GM12878 (cell line): ENCODE results near the gene ZNF526. TPM values are rescaled to one million over a fixed set of nuclear protein-coding genes. Genes with fewer than 3 reads are reported as not detected.

Source experiments
- ATAC-seq: fragments of 200-7000 bp; cut with Tn5 transposase; 3 replicates; pipeline ENCODE4 v1.9.1; 2020; ENCODE audit warnings: mild to moderate bottlenecking, moderate library complexity
- BruUV-seq: library from RNA; stranded (reverse); fragments of 400-500 nt; replicated peaks from 2 replicates; lab custom pipeline; 2021; lab: Mats Ljungman, UMichigan
- CTCF ChIA-PET: fragments of 300-600 bp; sonication (Branson Sonifier 250); formaldehyde crosslinking; extraction: SDS; loops from one replicate; lab custom pipeline; 2021; ENCODE audit warnings: inconsistent platforms; lab: Yijun Ruan, JAX
- POLR2A ChIA-PET: fragments of 350-600 bp; formaldehyde crosslinking; extraction: SDS; loops from one replicate; lab custom pipeline; 2021; ENCODE audit warnings: inconsistent platforms; lab: Charles Lee
- RAD21 ChIA-PET: fragments of 300-600 bp; sonication (Branson Sonifier 250); formaldehyde crosslinking; loops from one replicate; lab custom pipeline; 2023; ENCODE audit warnings: antibody characterized with exemption; ENCODE audit not compliant: unreplicated experiment; lab: Charles Lee
- SMC1A ChIA-PET: fragments of 300-600 bp; sonication (Branson Sonifier 250); formaldehyde crosslinking; loops from one replicate; lab custom pipeline; 2023; ENCODE audit not compliant: unreplicated experiment, uncharacterized antibody; lab: Charles Lee
- DNase-seq: peaks from one replicate; pipeline ENCODE4 v3.0.0-alpha.2; 2011; ENCODE audit warnings: low read depth, low spot score
- FAIRE-seq: peaks from 3 replicates; lab custom pipeline; 2011; peaks lifted over from hg19 to GRCh38; lab: Jason Lieb, UNC
- H2AFZ ChIP-seq: 2 replicates; pipeline ENCODE4 v1.6.0; 2011; ENCODE audit warnings: low read depth, low read length, control low read depth; ENCODE audit not compliant: control insufficient read depth
- H3K27ac ChIP-seq: 2 replicates; pipeline ENCODE4 v1.5.1; 2011; ENCODE audit warnings: control low read depth; ENCODE audit not compliant: control insufficient read depth, insufficient read depth
- H3K27me3 ChIP-seq, 2 experiments: replicated peaks in 1 of 2; 2 replicates each; pipeline versions ENCODE4 v1.6.0 to v1.6.1; 2011; ENCODE audit warnings: low read length in 1 of 2; ENCODE audit not compliant: control insufficient read depth in 2 of 2, insufficient read depth in 2 of 2
- H3K36me3 ChIP-seq, 2 experiments: 2 replicates each; pipeline ENCODE4 v1.5.1; 2011; ENCODE audit warnings: low read length in 1 of 2; ENCODE audit not compliant: control insufficient read depth in 2 of 2, insufficient read depth in 2 of 2
- H3K4me1 ChIP-seq: 2 replicates; pipeline ENCODE4 v1.6.1; 2011; ENCODE audit warnings: mild to moderate bottlenecking, low read length, moderate library complexity, mixed read lengths; ENCODE audit not compliant: control insufficient read depth, insufficient read depth
- H3K4me2 ChIP-seq: 2 replicates; pipeline ENCODE4 v1.6.0; 2011; ENCODE audit warnings: control low read depth; ENCODE audit not compliant: control insufficient read depth, insufficient read depth
- H3K4me3 ChIP-seq: fragments of 200-600 bp; sonication (generic); 2 replicates; pipeline ENCODE4 v1.5.1; 2016
- H3K79me2 ChIP-seq: 2 replicates; pipeline ENCODE4 v1.6.0; 2011; ENCODE audit warnings: low read length; ENCODE audit not compliant: control insufficient read depth, insufficient read depth
- H3K9ac ChIP-seq: 2 replicates; pipeline ENCODE4 v1.8.0; 2011; ENCODE audit warnings: low read length, control low read depth, mixed read lengths; ENCODE audit not compliant: control insufficient read depth, insufficient read depth
- H3K9me3 ChIP-seq: replicated peaks from 3 replicates; pipeline ENCODE4 v1.5.1; 2011; ENCODE audit warnings: mild to moderate bottlenecking, low read length; ENCODE audit not compliant: control insufficient read depth, insufficient read depth
- H4K20me1 ChIP-seq: 2 replicates; pipeline ENCODE4 v1.6.0; 2011; ENCODE audit not compliant: control insufficient read depth, insufficient read depth
- ASH2L ChIP-seq: fragments of 300-600, 200-600 bp; sonication (generic); IDR thresholded peaks from 2 replicates; pipeline ENCODE4 v1.6.1; 2017; ENCODE audit warnings: low read depth, mild to moderate bottlenecking, borderline replicate concordance
- CHD1 ChIP-seq: IDR thresholded peaks from 2 replicates; pipeline ENCODE4 v1.6.1; 2012; ENCODE audit warnings: low read depth, low read length, improper control_type of control experiment
- ESRRA ChIP-seq: IDR thresholded peaks from 2 replicates; pipeline ENCODE4 v1.6.1; 2012; ENCODE audit warnings: mild to moderate bottlenecking, low read length, improper control_type of control experiment
- PKNOX1 ChIP-seq: fragments of 450-650 bp; IDR thresholded peaks from 2 replicates; pipeline ENCODE4 v1.6.1; 2016; ENCODE audit warnings: mild to moderate bottlenecking
- RELA ChIP-seq: fragments of 450-650 bp; IDR thresholded peaks from 2 replicates; pipeline ENCODE4 v1.8.0; 2014; ENCODE audit warnings: borderline replicate concordance; ENCODE audit not compliant: partially characterized antibody
- REST ChIP-seq: IDR thresholded peaks from 2 replicates; pipeline ENCODE4 v1.6.1; 2012; ENCODE audit warnings: mild to moderate bottlenecking, low read depth, low read length
- SREBF2 ChIP-seq: IDR thresholded peaks from 2 replicates; pipeline ENCODE4 v1.6.1; 2012; ENCODE audit warnings: mild to moderate bottlenecking, low read length
- SUZ12 ChIP-seq: fragments of 200-600 bp; sonication (generic); IDR thresholded peaks from one replicate; pipeline ENCODE4 v1.6.1; 2018; ENCODE audit warnings: antibody characterized with exemption, mild to moderate bottlenecking; ENCODE audit not compliant: unreplicated experiment
- WRNIP1 ChIP-seq: IDR thresholded peaks from 2 replicates; pipeline ENCODE4 v1.6.1; 2011; ENCODE audit warnings: low read depth, low read length, improper control_type of control experiment, borderline replicate concordance
- ZBTB33 ChIP-seq: fragments of 450-650 bp; IDR thresholded peaks from 2 replicates; pipeline ENCODE4 v1.6.1; 2017; ENCODE audit warnings: mild to moderate bottlenecking
- ZNF274 ChIP-seq: IDR thresholded peaks from one replicate; pipeline ENCODE4 v1.8.0; 2011; ENCODE audit not compliant: insufficient read length, insufficient read depth
- WGBS: methylation state at CpG from one replicate; pipeline ENCODE4 v1.1.6; 2016; ENCODE audit warnings: low lambda C conversion rate; ENCODE audit not compliant: insufficient replicate concordance, insufficient coverage; ENCODE audit errors: missing lambda C conversion rate; 5-methylcytosine and 5-hydroxymethylcytosine counted together
- in situ Hi-C: fragments of 300-500 bp; cut with MboI; formaldehyde crosslinking; loops from 9 replicates; pipeline ENCODE4 v1.14.3; 2018; ENCODE audit warnings: mixed read lengths
- intact Hi-C: fragments of 100-400 bp; cut with micrococcal nuclease; formaldehyde crosslinking; loops from one replicate; pipeline ENCODE4 v1.14.2; 2022; ENCODE audit not compliant: unreplicated experiment
- polyA plus RNA-seq, 11 experiments: library from polyadenylated mRNA; depleted of rRNA in 4 of 11; unstranded in 6 of 11; stranded (reverse) in 5 of 11; fragments of >200 nt; fragmentation: Nextera tagmentation in 4 of 11; fragmentation: Illumina TruSeq in 1 of 11; extraction: Ambion mirVana in 4 of 11; extraction: Trizol in 1 of 11; gene quantifications; 1 replicate in 1 of 11; 2 replicates in 10 of 11; pipeline versions ENCODE4 v1.2.1 to v1.2.3, GENCODE V29; 2011 to 2016; ENCODE audit warnings: inconsistent platforms in 2 of 11, missing spikeins in 2 of 11, low read depth in 1 of 11
- total RNA-seq, 4 experiments: library from RNA; depleted of rRNA in 3 of 4; stranded (reverse); fragments of >200 nt in 3 of 4; fragmentation: Illumina TruSeq in 1 of 4; extraction: Trizol in 1 of 4; gene quantifications; 2 replicates each; pipeline versions ENCODE4 v1.2.1 to v1.2.3, GENCODE V29; 2013 to 2021
- TF ChIP-seq, protein P1 (sequence below): fragments of 450-650 bp; IDR thresholded peaks from 2 replicates; pipeline ENCODE4 v1.6.1; 2017; ENCODE audit warnings: low read depth, mild to moderate bottlenecking, moderate library complexity
- TF ChIP-seq, protein P2 (sequence below): IDR thresholded peaks from 2 replicates; pipeline ENCODE4 v1.6.1; 2012; ENCODE audit warnings: low read length, inconsistent platforms

ZNF526 gene
- total and polyA plus RNA-seq, 10 of the 15 experiments (the other 5 are each of a cell fraction or from before 2014, with no cell fraction given): 1.8 to 18.3 (median 5.5) TPM

GRCh38 chr19:42193294-42193693 lies 26.8 kb upstream of the ZNF526 start:
- 43% methylated on average over 1 of the region's 1 CpG for WGBS
- RAD21 ChIA-PET: interaction anchor here (0.6 kb wide), 1 partner anchor 1563 kb away, joined by 3 read pairs; no protein-coding TSS in a partner anchor
- Histone ChIP-seq H3K27ac (no peak overlapping the region), H3K79me2 (no peaks in the 10 kb centered on the region), H4K20me1 (no peaks in the 10 kb centered on the region), H3K9me3 (no peaks in the 10 kb centered on the region; the same call in 2 of the 3 replicates), H3K4me2 (no peak overlapping the region), H3K4me1 (peaks cover 11% of the 10 kb centered on the region), H2AFZ (no peak overlapping the region), H3K36me3 (peaks cover 0 to 7% of the 10 kb centered on the region in 2 experiments; a peak in 3 of 4 replicates), H3K9ac (no peak overlapping the region), H3K27me3 (no peaks in the 10 kb centered on the region), H3K4me3 (no peak overlapping the region)
- FAIRE-seq: no peak
- intact Hi-C loops: no loop called here
- CTCF ChIA-PET: no interaction called here
- no peak for DNase-seq
- SMC1A ChIA-PET: interaction anchor here (0.6 kb wide), 1 partner anchor 62 kb away, joined by 3 read pairs; no protein-coding TSS in a partner anchor
- no peak for ATAC-seq
- in situ Hi-C loops: no loop called here
- BruUV-seq: no TSS peak
- no peak for TF ChIP-seq WRNIP1
- no peak for TF ChIP-seq REST
- no peak for TF ChIP-seq CHD1
- TF ChIP-seq, protein P1, sequence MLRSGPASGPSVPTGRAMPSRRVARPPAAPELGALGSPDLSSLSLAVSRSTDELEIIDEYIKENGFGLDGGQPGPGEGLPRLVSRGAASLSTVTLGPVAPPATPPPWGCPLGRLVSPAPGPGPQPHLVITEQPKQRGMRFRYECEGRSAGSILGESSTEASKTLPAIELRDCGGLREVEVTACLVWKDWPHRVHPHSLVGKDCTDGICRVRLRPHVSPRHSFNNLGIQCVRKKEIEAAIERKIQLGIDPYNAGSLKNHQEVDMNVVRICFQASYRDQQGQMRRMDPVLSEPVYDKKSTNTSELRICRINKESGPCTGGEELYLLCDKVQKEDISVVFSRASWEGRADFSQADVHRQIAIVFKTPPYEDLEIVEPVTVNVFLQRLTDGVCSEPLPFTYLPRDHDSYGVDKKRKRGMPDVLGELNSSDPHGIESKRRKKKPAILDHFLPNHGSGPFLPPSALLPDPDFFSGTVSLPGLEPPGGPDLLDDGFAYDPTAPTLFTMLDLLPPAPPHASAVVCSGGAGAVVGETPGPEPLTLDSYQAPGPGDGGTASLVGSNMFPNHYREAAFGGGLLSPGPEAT: no peak
- TF ChIP-seq, protein P2, sequence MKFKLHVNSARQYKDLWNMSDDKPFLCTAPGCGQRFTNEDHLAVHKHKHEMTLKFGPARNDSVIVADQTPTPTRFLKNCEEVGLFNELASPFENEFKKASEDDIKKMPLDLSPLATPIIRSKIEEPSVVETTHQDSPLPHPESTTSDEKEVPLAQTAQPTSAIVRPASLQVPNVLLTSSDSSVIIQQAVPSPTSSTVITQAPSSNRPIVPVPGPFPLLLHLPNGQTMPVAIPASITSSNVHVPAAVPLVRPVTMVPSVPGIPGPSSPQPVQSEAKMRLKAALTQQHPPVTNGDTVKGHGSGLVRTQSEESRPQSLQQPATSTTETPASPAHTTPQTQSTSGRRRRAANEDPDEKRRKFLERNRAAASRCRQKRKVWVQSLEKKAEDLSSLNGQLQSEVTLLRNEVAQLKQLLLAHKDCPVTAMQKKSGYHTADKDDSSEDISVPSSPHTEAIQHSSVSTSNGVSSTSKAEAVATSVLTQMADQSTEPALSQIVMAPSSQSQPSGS: no peak
- no peak for TF ChIP-seq SUZ12
- TF ChIP-seq RELA: no peak
- no peak for TF ChIP-seq PKNOX1
- TF ChIP-seq ZBTB33: no peak
- no peak for TF ChIP-seq ZNF274
- TF ChIP-seq ESRRA: no peak
- no peak for TF ChIP-seq ASH2L
- no peak for TF ChIP-seq SREBF2
- POLR2A ChIA-PET: interaction anchor here (0.6 kb wide), 2 partner anchors 70 to 187 kb away, joined by 3 read pairs; no protein-coding TSS in a partner anchor
